A549 (cell line): ENCODE measurements around the gene MSI2. TPM values are rescaled to one million over a fixed set of nuclear protein-coding genes. Genes with fewer than 3 reads are reported as not detected.

Source experiments
- ATAC-seq, 2 experiments: fragments of 200-7000 bp in 1 of 2; fragments of >200 bp in 1 of 2; cut with Nextera tagmentation in 1 of 2; cut with Tn5 transposase in 1 of 2; 3 replicates each; pipeline versions ENCODE4 v1.8.0 to v1.9.1; 2018 to 2020; ENCODE audit warnings: mild to moderate bottlenecking in 1 of 2, moderate library complexity in 1 of 2
- CTCF ChIA-PET: fragments of 300-600 bp; sonication (Branson Sonifier 250); formaldehyde crosslinking; extraction: SDS; loops from one replicate; lab custom pipeline; 2021; ENCODE audit warnings: antibody characterized with exemption, inconsistent platforms; lab: Yijun Ruan, JAX
- POLR2A ChIA-PET: fragments of 350-600 bp; formaldehyde crosslinking; extraction: SDS; loops from one replicate; lab custom pipeline; 2021; ENCODE audit warnings: antibody characterized with exemption, inconsistent platforms; lab: Yijun Ruan, JAX
- DNase-seq, 2 experiments: peaks; one replicate each; pipeline versions ENCODE4 v3.0.0 to v3.0.0-alpha.2; 2011 to 2016; ENCODE audit warnings: low read depth in 1 of 2, low spot score in 1 of 2
- FAIRE-seq: peaks from 2 replicates; lab custom pipeline; 2011; peaks lifted over from hg19 to GRCh38; lab: Jason Lieb, UNC
- H3K27ac ChIP-seq, 2 experiments: fragments of >200 bp; sonication (Bioruptor Twin); formaldehyde crosslinking; 3 replicates each; pipeline ENCODE4 v1.5.1; 2016 to 2017
- H3K4me1 ChIP-seq: fragments of >200 bp; sonication (Bioruptor Twin); formaldehyde crosslinking; 3 replicates; pipeline ENCODE4 v1.6.1; 2016
- H3K4me2 ChIP-seq: fragments of >200 bp; sonication (Bioruptor Twin); formaldehyde crosslinking; 3 replicates; pipeline ENCODE4 v1.6.1; 2016
- H3K4me3 ChIP-seq: fragments of >200 bp; sonication (Bioruptor Twin); formaldehyde crosslinking; 3 replicates; pipeline ENCODE4 v1.5.1; 2016
- H3K9me3 ChIP-seq: fragments of >200 bp; sonication (Bioruptor Twin); formaldehyde crosslinking; 3 replicates; pipeline ENCODE4 v1.6.1; 2016
- CHD4 ChIP-seq: fragments of 200-600 bp; sonication (generic); IDR thresholded peaks from 2 replicates; pipeline ENCODE4 v1.6.1; 2016; ENCODE audit warnings: antibody characterized with exemption, mild to moderate bottlenecking, borderline replicate concordance
- EHMT2 ChIP-seq: fragments of 200-600 bp; sonication (generic); IDR thresholded peaks from 2 replicates; pipeline ENCODE4 v1.6.1; 2016; ENCODE audit warnings: antibody characterized with exemption, low read depth, mild to moderate bottlenecking, moderate library complexity
- FOSB ChIP-seq: fragments of 250-450 bp; sonication (Bioruptor Pico); IDR thresholded peaks from 2 replicates; pipeline ENCODE4 v1.5.0; 2020; ENCODE audit warnings: mild to moderate bottlenecking, moderate library complexity
- FOXS1 ChIP-seq: fragments of 250-450 bp; sonication (Bioruptor Pico); IDR thresholded peaks from 2 replicates; pipeline ENCODE4 v1.5.0; 2020; ENCODE audit warnings: mild to moderate bottlenecking, moderate library complexity
- HOXA7 ChIP-seq: fragments of 250-450 bp; sonication (Bioruptor Pico); IDR thresholded peaks from 2 replicates; pipeline ENCODE4 v1.5.0; 2020; ENCODE audit warnings: mild to moderate bottlenecking, moderate library complexity
- HOXB5 ChIP-seq: fragments of 250-450 bp; sonication (Bioruptor Pico); IDR thresholded peaks from 2 replicates; pipeline ENCODE4 v1.5.0; 2020; ENCODE audit warnings: mild to moderate bottlenecking, moderate library complexity
- KDM1A ChIP-seq: fragments of 200-600 bp; sonication (generic); IDR thresholded peaks from 2 replicates; pipeline ENCODE4 v1.6.1; 2016; ENCODE audit warnings: low read depth, mild to moderate bottlenecking
- MAFK ChIP-seq: fragments of 450-650 bp; IDR thresholded peaks from 2 replicates; pipeline ENCODE4 v1.6.1; 2014; ENCODE audit not compliant: partially characterized antibody
- NFE2L2 ChIP-seq: fragments of 150-350 bp; conservative IDR thresholded peaks from 2 replicates; pipeline ENCODE4 v1.6.1; 2014; ENCODE audit warnings: low read length
- NPAS2 ChIP-seq: fragments of 250-450 bp; sonication (Bioruptor Pico); IDR thresholded peaks from 2 replicates; pipeline ENCODE4 v1.8.0; 2022; ENCODE audit warnings: mild to moderate bottlenecking, moderate library complexity, borderline replicate concordance
- PHF8 ChIP-seq: fragments of 200-600 bp; sonication (generic); IDR thresholded peaks from 2 replicates; pipeline ENCODE4 v1.6.1; 2016; ENCODE audit warnings: low read depth, mild to moderate bottlenecking, antibody characterized with exemption, moderate library complexity, borderline replicate concordance
- RARB ChIP-seq: fragments of 250-450 bp; sonication (Bioruptor Pico); IDR thresholded peaks from 2 replicates; pipeline ENCODE4 v1.8.0; 2021; ENCODE audit warnings: mild to moderate bottlenecking, moderate library complexity
- RCOR1 ChIP-seq: fragments of 150-350 bp; IDR thresholded peaks from 2 replicates; pipeline ENCODE4 v1.6.1; 2014; ENCODE audit warnings: antibody characterized with exemption, low read length, low read depth
- RFX5 ChIP-seq: fragments of 450-650 bp; IDR thresholded peaks from 2 replicates; pipeline ENCODE4 v1.7.1; 2014; ENCODE audit warnings: antibody characterized with exemption, mild to moderate bottlenecking, moderate library complexity
- SMC3 ChIP-seq: fragments of >200 bp; sonication (Bioruptor Twin); formaldehyde crosslinking; IDR thresholded peaks from 3 replicates; pipeline ENCODE4 v1.6.1; 2018; ENCODE audit warnings: inconsistent platforms
- ZC3H11A ChIP-seq: fragments of 450-650 bp; IDR thresholded peaks from 2 replicates; pipeline ENCODE4 v1.6.1; 2014; ENCODE audit warnings: antibody characterized with exemption, mild to moderate bottlenecking
- ZFP36 ChIP-seq: fragments of 450-650 bp; IDR thresholded peaks from 2 replicates; pipeline ENCODE4 v1.6.1; 2014; ENCODE audit warnings: borderline replicate concordance; ENCODE audit not compliant: partially characterized antibody
- ZNF302 ChIP-seq: fragments of 250-450 bp; sonication (Bioruptor Pico); IDR thresholded peaks from 2 replicates; pipeline ENCODE4 v1.9.0; 2021; ENCODE audit warnings: inconsistent platforms, mild to moderate bottlenecking, moderate library complexity
- ZSCAN20 ChIP-seq: fragments of 250-450 bp; sonication (Bioruptor Pico); IDR thresholded peaks from 2 replicates; pipeline ENCODE4 v1.8.0; 2022; ENCODE audit warnings: mild to moderate bottlenecking, moderate library complexity
- WGBS: methylation state at CpG from one replicate; pipeline ENCODE4 v1.1.6; 2017; ENCODE audit errors: missing lambda C conversion rate; 5-methylcytosine and 5-hydroxymethylcytosine counted together
- polyA plus RNA-seq, 4 experiments: library from polyadenylated mRNA; depleted of rRNA in 3 of 4; stranded (reverse); fragments of >200 nt; fragmentation: RNase III in 1 of 4; extraction: RNeasy Plus Mini Kit Qiagen cat#74134 plus additional on column Dnase treatment in 1 of 4; gene quantifications; 2 replicates in 3 of 4; 3 replicates in 1 of 4; pipeline ENCODE4 v1.2.3, GENCODE V29; 2011 to 2017
- TF ChIP-seq, protein P1 (sequence below): IDR thresholded peaks from 2 replicates; pipeline ENCODE4 v1.6.1; 2012
- TF ChIP-seq, protein P2 (sequence below): fragments of 450-650 bp; IDR thresholded peaks from 2 replicates; pipeline ENCODE4 v1.6.1; 2014; ENCODE audit warnings: antibody characterized with exemption
- TF ChIP-seq, protein P3 (sequence below): fragments of 150-350 bp; IDR thresholded peaks from 2 replicates; pipeline ENCODE4 v1.6.1; 2014; ENCODE audit warnings: low read depth, mild to moderate bottlenecking, low read length
- TF ChIP-seq, protein P4 (sequence below): fragments of 250-450 bp; sonication (Bioruptor Pico); IDR thresholded peaks from 2 replicates; pipeline ENCODE4 v1.5.0; 2020; ENCODE audit warnings: low read depth, mild to moderate bottlenecking, moderate library complexity
- TF ChIP-seq, protein P5 (sequence below): fragments of 250-450 bp; sonication (Bioruptor Pico); IDR thresholded peaks from 2 replicates; pipeline ENCODE4 v1.5.0; 2021; ENCODE audit warnings: mild to moderate bottlenecking, moderate library complexity, borderline replicate concordance
- TF ChIP-seq, protein P6 (sequence below): fragments of 200-600 bp; sonication (generic); IDR thresholded peaks from 2 replicates; pipeline ENCODE4 v1.6.1; 2016; ENCODE audit warnings: antibody characterized with exemption, mild to moderate bottlenecking, moderate library complexity
- TF ChIP-seq, protein P7 (sequence below): fragments of >200 bp; sonication (Bioruptor Twin); formaldehyde crosslinking; IDR thresholded peaks from 2 replicates; pipeline ENCODE4 v1.6.1; 2016

The MSI2 gene
- polyA plus RNA-seq, 2 of the 4 experiments (the other 2 are of a cell fraction) = 43.6 to 44.4 TPM

DNA sequence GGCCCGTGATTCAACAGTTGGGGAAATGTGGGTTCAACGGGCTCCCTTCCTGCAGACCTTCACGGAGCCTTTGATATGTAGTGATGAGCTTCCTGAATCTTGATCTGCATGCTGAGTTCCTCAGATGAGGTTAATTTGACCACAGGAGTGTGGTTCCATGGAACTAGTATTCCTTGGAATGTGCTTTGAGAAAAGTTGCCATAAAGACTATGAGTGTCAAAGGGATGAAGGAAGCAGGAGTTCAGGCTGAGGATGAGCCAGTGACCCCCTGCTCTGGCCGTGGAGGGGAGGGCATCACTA is 229.2 kb downstream of the MSI2 start:
- no peak for ATAC-seq
- H3K4me3 ChIP-seq = no peak overlapping the region
- TF ChIP-seq FOSB (no peak), ZNF302 (CRISPR knock-in tag) (no peak), PHF8 (no peak), RCOR1 (no peak), ZFP36 (no peak), FOXS1 (no peak), NFE2L2 (no peak), HOXB5 (no peak), NPAS2 (no peak), SMC3 (no peak), HOXA7 (CRISPR knock-in tag) (no peak), ZSCAN20 (CRISPR knock-in tag) (no peak), RARB (CRISPR knock-in tag) (no peak), RFX5 (no peak), CHD4 (no peak)
- TF ChIP-seq, protein P1, sequence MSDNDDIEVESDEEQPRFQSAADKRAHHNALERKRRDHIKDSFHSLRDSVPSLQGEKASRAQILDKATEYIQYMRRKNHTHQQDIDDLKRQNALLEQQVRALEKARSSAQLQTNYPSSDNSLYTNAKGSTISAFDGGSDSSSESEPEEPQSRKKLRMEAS = no peak
- TF ChIP-seq, protein P2, sequence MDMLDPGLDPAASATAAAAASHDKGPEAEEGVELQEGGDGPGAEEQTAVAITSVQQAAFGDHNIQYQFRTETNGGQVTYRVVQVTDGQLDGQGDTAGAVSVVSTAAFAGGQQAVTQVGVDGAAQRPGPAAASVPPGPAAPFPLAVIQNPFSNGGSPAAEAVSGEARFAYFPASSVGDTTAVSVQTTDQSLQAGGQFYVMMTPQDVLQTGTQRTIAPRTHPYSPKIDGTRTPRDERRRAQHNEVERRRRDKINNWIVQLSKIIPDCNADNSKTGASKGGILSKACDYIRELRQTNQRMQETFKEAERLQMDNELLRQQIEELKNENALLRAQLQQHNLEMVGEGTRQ = no peak
- TF ChIP-seq, protein P3, sequence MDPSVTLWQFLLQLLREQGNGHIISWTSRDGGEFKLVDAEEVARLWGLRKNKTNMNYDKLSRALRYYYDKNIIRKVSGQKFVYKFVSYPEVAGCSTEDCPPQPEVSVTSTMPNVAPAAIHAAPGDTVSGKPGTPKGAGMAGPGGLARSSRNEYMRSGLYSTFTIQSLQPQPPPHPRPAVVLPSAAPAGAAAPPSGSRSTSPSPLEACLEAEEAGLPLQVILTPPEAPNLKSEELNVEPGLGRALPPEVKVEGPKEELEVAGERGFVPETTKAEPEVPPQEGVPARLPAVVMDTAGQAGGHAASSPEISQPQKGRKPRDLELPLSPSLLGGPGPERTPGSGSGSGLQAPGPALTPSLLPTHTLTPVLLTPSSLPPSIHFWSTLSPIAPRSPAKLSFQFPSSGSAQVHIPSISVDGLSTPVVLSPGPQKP = no peak
- TF ChIP-seq, protein P4, sequence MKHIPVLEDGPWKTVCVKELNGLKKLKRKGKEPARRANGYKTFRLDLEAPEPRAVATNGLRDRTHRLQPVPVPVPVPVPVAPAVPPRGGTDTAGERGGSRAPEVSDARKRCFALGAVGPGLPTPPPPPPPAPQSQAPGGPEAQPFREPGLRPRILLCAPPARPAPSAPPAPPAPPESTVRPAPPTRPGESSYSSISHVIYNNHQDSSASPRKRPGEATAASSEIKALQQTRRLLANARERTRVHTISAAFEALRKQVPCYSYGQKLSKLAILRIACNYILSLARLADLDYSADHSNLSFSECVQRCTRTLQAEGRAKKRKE (CRISPR knock-in tag) = no peak
- TF ChIP-seq, protein P5, sequence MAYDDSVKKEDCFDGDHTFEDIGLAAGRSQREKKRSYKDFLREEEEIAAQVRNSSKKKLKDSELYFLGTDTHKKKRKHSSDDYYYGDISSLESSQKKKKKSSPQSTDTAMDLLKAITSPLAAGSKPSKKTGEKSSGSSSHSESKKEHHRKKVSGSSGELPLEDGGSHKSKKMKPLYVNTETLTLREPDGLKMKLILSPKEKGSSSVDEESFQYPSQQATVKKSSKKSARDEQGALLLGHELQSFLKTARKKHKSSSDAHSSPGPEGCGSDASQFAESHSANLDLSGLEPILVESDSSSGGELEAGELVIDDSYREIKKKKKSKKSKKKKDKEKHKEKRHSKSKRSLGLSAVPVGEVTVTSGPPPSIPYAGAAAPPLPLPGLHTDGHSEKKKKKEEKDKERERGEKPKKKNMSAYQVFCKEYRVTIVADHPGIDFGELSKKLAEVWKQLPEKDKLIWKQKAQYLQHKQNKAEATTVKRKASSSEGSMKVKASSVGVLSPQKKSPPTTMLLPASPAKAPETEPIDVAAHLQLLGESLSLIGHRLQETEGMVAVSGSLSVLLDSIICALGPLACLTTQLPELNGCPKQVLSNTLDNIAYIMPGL (CRISPR knock-in tag) = no peak
- TF ChIP-seq, all 56 proteins: peak for 0
- Histone ChIP-seq H3K4me2 (no peak overlapping the region), H3K4me1 (peaks cover 21% of the 10 kb centered on the region), H3K27ac (no peak overlapping the region), H3K9me3 (no peaks in the 10 kb centered on the region)
- ChIA-PET POLR2A (no interaction called here), CTCF (interaction anchor here (0.6 to 4.7 kb wide), 2 partner anchors 242 to 640 kb away, joined by 4 to 15 read pairs; no protein-coding TSS in a partner anchor)
- 80% methylated on average over 4 of the region's 4 CpGs for WGBS
- FAIRE-seq (no peak), DNase-seq (no peak)

DNA sequence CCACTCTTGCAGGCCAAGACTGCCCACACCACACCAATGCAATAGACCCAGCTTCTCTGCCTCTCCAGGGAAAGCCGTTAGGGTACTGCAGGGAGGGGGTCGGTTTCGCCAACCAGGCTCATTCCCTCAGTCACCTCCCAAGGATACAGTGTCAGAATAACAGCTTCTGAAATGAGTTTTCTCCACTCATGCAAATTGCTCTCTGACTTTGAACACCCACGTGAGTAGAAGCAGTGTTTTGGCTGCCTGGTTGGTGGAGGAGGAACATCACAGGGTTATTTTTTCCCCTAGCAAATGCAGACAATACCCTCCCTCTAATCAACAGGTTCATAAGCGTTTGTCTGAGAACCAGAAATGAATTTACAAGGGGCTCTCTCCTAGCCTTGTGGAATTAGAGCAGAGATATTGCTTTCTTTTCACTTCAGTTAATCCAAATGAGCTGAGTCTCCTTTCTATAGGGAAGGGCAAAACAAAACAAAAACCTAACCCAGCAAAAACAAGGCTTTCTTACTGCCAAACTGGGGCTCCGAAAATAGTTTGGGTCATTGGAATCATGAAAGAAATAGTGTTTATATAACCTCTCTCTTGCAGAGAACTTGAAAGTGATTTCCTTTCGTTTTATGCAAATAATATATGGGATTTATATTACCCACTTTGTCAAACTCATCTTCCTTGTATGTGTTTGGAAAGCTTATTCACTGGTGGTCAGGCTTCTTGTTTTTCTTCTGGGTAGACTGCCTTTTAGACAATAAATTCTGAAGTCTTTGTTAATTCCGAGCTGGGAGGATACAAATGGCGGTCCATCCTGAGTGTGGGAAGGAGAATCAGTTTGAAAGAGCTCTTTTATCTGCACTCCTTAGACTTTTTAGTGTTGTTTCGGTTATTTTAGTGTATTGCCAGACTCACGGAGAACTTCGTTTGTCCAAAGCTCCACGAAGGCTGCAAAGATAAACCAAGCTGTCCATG is 229.9 kb downstream of the MSI2 start:
- POLR2A ChIA-PET = no interaction called here
- no peak for DNase-seq
- H3K4me1 ChIP-seq = peaks cover 14% of the 10 kb centered on the region; the same call in 2 of the 3 replicates
- no peak for TF ChIP-seq MAFK
- no peak for TF ChIP-seq FOXS1
- no peak for TF ChIP-seq ZC3H11A
- TF ChIP-seq ZFP36 = no peak
- TF ChIP-seq, protein P2 = no peak
- no peak for TF ChIP-seq PHF8
- no peak for TF ChIP-seq EHMT2
- TF ChIP-seq, protein P6, sequence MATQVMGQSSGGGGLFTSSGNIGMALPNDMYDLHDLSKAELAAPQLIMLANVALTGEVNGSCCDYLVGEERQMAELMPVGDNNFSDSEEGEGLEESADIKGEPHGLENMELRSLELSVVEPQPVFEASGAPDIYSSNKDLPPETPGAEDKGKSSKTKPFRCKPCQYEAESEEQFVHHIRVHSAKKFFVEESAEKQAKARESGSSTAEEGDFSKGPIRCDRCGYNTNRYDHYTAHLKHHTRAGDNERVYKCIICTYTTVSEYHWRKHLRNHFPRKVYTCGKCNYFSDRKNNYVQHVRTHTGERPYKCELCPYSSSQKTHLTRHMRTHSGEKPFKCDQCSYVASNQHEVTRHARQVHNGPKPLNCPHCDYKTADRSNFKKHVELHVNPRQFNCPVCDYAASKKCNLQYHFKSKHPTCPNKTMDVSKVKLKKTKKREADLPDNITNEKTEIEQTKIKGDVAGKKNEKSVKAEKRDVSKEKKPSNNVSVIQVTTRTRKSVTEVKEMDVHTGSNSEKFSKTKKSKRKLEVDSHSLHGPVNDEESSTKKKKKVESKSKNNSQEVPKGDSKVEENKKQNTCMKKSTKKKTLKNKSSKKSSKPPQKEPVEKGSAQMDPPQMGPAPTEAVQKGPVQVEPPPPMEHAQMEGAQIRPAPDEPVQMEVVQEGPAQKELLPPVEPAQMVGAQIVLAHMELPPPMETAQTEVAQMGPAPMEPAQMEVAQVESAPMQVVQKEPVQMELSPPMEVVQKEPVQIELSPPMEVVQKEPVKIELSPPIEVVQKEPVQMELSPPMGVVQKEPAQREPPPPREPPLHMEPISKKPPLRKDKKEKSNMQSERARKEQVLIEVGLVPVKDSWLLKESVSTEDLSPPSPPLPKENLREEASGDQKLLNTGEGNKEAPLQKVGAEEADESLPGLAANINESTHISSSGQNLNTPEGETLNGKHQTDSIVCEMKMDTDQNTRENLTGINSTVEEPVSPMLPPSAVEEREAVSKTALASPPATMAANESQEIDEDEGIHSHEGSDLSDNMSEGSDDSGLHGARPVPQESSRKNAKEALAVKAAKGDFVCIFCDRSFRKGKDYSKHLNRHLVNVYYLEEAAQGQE = no peak
- TF ChIP-seq KDM1A = no peak
- TF ChIP-seq, protein P7, sequence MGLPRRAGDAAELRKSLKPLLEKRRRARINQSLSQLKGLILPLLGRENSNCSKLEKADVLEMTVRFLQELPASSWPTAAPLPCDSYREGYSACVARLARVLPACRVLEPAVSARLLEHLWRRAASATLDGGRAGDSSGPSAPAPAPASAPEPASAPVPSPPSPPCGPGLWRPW = no peak
- TF ChIP-seq, all 56 proteins: peak for 0
- 83% methylated on average over 13 of the region's 13 CpGs for WGBS
- Histone ChIP-seq H3K4me3 (no peak overlapping the region), H3K4me2 (no peak overlapping the region), H3K9me3 (no peaks in the 10 kb centered on the region), H3K27ac (no peak overlapping the region)
- CTCF ChIA-PET = interaction anchor here (0.6 to 4.7 kb wide), 10 partner anchors 9 to 639 kb away, joined by 3 to 15 read pairs (median 4); no protein-coding TSS in a partner anchor
- ATAC-seq (no peak), FAIRE-seq (no peak)
